ENCODE results near the gene GPR34. TPM values are rescaled to one million over a fixed set of nuclear protein-coding genes. Genes with fewer than 3 reads are reported as not detected.

GPR34 gene
- polyA plus RNA-seq, 1 donor from 2014 or later, result not detected

DNA sequence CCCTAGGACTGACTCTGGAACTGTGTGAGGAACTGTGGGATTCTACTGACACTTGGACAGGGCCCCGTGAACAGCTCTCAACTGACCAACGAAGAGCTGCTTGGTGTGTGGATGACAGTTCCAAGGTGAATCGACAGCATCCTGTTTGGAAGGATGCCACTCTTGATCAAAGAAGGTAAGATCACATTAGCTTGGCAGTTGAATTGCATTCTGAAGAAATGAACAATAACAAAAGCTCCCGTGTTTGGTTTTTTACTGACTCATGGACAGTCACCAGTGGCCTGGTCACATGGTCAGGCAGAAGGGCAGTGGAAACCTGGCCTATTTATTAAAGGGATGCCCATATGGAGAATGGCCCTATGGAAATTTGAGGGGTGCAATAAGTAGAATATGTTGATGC is 33.1 kb upstream of the GPR34 start:
- Histone ChIP-seq H3K4me2 (ENCODE audit: low read length) (no peak overlapping the region), H3K79me2 (replicated peaks; ENCODE audit: insufficient read depth, low read length) (no peaks in the 10 kb centered on the region), H3K4me3 (ENCODE audit: low read length) (no peak overlapping the region), H3K9me2 (ENCODE audit: insufficient read depth, low read length) (no peaks in the 10 kb centered on the region), H2AFZ (ENCODE audit: low read depth, low read length) (no peak overlapping the region), H3K9me3 (ENCODE audit: low read length) (no peaks in the 10 kb centered on the region), H3K36me3 (ENCODE audit: insufficient read depth, low read length) (no peaks in the 10 kb centered on the region), H4K20me1 (ENCODE audit: insufficient read depth) (no peaks in the 10 kb centered on the region), H3F3A (ENCODE audit: insufficient read depth, low read length, poor library complexity, severe bottlenecking) (no peaks in the 10 kb centered on the region), H3K27ac (ENCODE audit: low read length) (no peak overlapping the region), H3K9ac (ENCODE audit: low read length) (no peak overlapping the region), H3K27me3 (ENCODE audit: insufficient read depth, low read depth, low read length) (no peaks in the 10 kb centered on the region)
- TF ChIP-seq RAD21 (conservative IDR thresholded peaks at IDR 0.05), result no peak
- TF ChIP-seq EP300 (conservative IDR thresholded peaks at IDR 0.05; ENCODE audit: poor library complexity, severe bottlenecking), result no peak
- TF ChIP-seq, protein P1, sequence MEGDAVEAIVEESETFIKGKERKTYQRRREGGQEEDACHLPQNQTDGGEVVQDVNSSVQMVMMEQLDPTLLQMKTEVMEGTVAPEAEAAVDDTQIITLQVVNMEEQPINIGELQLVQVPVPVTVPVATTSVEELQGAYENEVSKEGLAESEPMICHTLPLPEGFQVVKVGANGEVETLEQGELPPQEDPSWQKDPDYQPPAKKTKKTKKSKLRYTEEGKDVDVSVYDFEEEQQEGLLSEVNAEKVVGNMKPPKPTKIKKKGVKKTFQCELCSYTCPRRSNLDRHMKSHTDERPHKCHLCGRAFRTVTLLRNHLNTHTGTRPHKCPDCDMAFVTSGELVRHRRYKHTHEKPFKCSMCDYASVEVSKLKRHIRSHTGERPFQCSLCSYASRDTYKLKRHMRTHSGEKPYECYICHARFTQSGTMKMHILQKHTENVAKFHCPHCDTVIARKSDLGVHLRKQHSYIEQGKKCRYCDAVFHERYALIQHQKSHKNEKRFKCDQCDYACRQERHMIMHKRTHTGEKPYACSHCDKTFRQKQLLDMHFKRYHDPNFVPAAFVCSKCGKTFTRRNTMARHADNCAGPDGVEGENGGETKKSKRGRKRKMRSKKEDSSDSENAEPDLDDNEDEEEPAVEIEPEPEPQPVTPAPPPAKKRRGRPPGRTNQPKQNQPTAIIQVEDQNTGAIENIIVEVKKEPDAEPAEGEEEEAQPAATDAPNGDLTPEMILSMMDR (IDR thresholded peaks at IDR 0.05; ENCODE audit: poor library complexity, severe bottlenecking), result no peak
- no peak for TF ChIP-seq SMC3 (conservative IDR thresholded peaks at IDR 0.05; ENCODE audit: poor library complexity)
- TF ChIP-seq TAF1 (IDR thresholded peaks at IDR 0.05; ENCODE audit: low read depth), result no peak
- TF ChIP-seq EZH2 (IDR thresholded peaks at IDR 0.05; ENCODE audit: borderline replicate concordance, insufficient read depth, low read length, poor library complexity, severe bottlenecking), result no peak
- no peak for TF ChIP-seq MXI1 (conservative IDR thresholded peaks at IDR 0.05; ENCODE audit: poor library complexity, severe bottlenecking)
- TF ChIP-seq POLR2AphosphoS5 (IDR thresholded peaks at IDR 0.05), result no peak

DNA sequence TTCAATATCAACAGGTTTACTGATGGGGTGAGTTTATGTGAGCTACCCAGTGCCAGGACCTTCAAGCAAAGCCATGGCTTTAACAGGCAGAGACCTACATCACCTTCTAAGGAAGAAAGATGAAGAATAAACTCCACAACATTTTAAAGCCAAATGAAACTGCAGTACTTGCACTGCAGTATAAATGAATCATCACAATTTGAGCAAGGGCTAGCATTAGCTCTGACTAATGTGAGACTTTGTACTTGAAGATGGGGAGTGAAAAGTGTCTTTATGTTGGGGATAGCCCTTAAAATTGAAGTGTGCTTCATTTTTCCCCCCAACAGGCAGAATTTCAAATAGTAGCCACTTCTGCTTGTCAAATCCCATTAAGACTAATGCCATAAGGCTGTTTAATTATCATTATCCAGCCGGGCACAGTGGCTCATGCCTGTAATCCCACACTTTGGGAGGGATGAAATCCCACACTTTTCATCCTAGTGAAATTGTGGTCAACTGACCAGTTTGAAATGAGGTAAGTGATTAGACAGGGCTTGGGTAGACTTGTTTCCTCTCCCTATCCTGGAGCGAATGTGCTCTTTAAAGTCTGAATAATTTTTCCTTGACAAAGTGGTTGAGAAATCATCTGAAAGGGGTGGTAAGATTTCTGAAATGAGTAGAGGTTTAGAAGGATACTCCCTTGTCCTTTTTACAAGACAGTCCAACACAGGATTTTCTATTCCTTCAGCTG is 27.2 kb upstream of the GPR34 start:
- no peak overlapping the region for H3K4me3 ChIP-seq (ENCODE audit: low read length)
- no peaks in the 10 kb centered on the region for H3K27me3 ChIP-seq (ENCODE audit: insufficient read depth, low read depth, low read length)

DNA sequence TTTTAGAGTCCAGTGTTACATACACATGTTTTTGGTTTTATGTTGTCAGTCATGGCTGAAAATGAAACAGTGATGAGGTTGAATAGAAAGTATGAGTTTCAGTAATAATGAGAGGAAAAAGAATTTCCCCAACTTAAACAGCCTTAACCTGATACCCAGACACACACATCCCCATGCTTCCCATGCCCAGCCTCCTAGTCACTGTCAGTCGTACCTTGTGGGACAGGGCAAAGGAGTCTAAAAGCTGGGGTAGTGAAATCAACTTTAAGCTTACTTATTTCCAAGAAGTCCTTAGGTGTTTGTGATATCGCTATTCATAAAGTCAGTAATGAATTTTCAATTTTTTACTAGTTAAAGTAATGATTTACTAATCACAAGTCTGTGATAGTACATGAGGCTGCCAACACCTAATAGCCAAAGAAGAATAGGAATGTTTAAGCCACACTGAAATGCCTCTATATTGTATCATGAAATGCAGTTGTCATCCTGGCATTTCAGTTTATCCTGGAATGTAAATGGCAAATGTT is 24.3 kb upstream of the GPR34 start:
- no peak for TF ChIP-seq POLR2AphosphoS5 (IDR thresholded peaks at IDR 0.05)
- TF ChIP-seq RAD21 (conservative IDR thresholded peaks at IDR 0.05), result no peak
- no peak for TF ChIP-seq TAF1 (IDR thresholded peaks at IDR 0.05; ENCODE audit: low read depth)
- TF ChIP-seq, protein P1 (IDR thresholded peaks at IDR 0.05; ENCODE audit: poor library complexity, severe bottlenecking), result no peak
- no peak for TF ChIP-seq EZH2 (IDR thresholded peaks at IDR 0.05; ENCODE audit: borderline replicate concordance, insufficient read depth, low read length, poor library complexity, severe bottlenecking)
- no peak for TF ChIP-seq EP300 (conservative IDR thresholded peaks at IDR 0.05; ENCODE audit: poor library complexity, severe bottlenecking)
- TF ChIP-seq MXI1 (conservative IDR thresholded peaks at IDR 0.05; ENCODE audit: poor library complexity, severe bottlenecking), result no peak
- TF ChIP-seq, protein P2, sequence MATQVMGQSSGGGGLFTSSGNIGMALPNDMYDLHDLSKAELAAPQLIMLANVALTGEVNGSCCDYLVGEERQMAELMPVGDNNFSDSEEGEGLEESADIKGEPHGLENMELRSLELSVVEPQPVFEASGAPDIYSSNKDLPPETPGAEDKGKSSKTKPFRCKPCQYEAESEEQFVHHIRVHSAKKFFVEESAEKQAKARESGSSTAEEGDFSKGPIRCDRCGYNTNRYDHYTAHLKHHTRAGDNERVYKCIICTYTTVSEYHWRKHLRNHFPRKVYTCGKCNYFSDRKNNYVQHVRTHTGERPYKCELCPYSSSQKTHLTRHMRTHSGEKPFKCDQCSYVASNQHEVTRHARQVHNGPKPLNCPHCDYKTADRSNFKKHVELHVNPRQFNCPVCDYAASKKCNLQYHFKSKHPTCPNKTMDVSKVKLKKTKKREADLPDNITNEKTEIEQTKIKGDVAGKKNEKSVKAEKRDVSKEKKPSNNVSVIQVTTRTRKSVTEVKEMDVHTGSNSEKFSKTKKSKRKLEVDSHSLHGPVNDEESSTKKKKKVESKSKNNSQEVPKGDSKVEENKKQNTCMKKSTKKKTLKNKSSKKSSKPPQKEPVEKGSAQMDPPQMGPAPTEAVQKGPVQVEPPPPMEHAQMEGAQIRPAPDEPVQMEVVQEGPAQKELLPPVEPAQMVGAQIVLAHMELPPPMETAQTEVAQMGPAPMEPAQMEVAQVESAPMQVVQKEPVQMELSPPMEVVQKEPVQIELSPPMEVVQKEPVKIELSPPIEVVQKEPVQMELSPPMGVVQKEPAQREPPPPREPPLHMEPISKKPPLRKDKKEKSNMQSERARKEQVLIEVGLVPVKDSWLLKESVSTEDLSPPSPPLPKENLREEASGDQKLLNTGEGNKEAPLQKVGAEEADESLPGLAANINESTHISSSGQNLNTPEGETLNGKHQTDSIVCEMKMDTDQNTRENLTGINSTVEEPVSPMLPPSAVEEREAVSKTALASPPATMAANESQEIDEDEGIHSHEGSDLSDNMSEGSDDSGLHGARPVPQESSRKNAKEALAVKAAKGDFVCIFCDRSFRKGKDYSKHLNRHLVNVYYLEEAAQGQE (IDR thresholded peaks at IDR 0.05; ENCODE audit: borderline replicate concordance), result no peak
- TF ChIP-seq SMC3 (conservative IDR thresholded peaks at IDR 0.05; ENCODE audit: poor library complexity), result no peak
- Histone ChIP-seq H4K20me1 (ENCODE audit: insufficient read depth) (no peaks in the 10 kb centered on the region), H3K79me2 (replicated peaks; ENCODE audit: insufficient read depth, low read length) (no peaks in the 10 kb centered on the region), H2AFZ (ENCODE audit: low read depth, low read length) (no peak overlapping the region), H3K9me2 (ENCODE audit: insufficient read depth, low read length) (no peaks in the 10 kb centered on the region), H3K9me3 (ENCODE audit: low read length) (no peaks in the 10 kb centered on the region), H3K27me3 (ENCODE audit: insufficient read depth, low read depth, low read length) (no peaks in the 10 kb centered on the region), H3K9ac (ENCODE audit: low read length) (no peak overlapping the region), H3K27ac (ENCODE audit: low read length) (no peak overlapping the region), H3K36me3 (ENCODE audit: insufficient read depth, low read length) (no peaks in the 10 kb centered on the region), H3K4me2 (ENCODE audit: low read length) (no peak overlapping the region), H3K4me3 (ENCODE audit: low read length) (no peak overlapping the region), H3F3A (ENCODE audit: insufficient read depth, low read length, poor library complexity, severe bottlenecking) (no peaks in the 10 kb centered on the region)

More for the DNA sequence above, 27.2 kb upstream of the GPR34 start:
- Histone ChIP-seq H2AFZ (ENCODE audit: low read depth, low read length) (no peak overlapping the region), H3K4me2 (ENCODE audit: low read length) (no peak overlapping the region), H3K9me2 (ENCODE audit: insufficient read depth, low read length) (no peaks in the 10 kb centered on the region), H3K36me3 (ENCODE audit: insufficient read depth, low read length) (no peaks in the 10 kb centered on the region), H3F3A (ENCODE audit: insufficient read depth, low read length, poor library complexity, severe bottlenecking) (no peaks in the 10 kb centered on the region), H4K20me1 (ENCODE audit: insufficient read depth) (no peaks in the 10 kb centered on the region), H3K9me3 (ENCODE audit: low read length) (no peaks in the 10 kb centered on the region), H3K79me2 (replicated peaks; ENCODE audit: insufficient read depth, low read length) (no peaks in the 10 kb centered on the region), H3K9ac (ENCODE audit: low read length) (no peak overlapping the region), H3K27ac (ENCODE audit: low read length) (no peak overlapping the region)
- no peak for TF ChIP-seq EZH2 (IDR thresholded peaks at IDR 0.05; ENCODE audit: borderline replicate concordance, insufficient read depth, low read length, poor library complexity, severe bottlenecking)
